Lung (tissue), 12 donors: ENCODE measurements around the gene CCNY. TPM values are rescaled to one million over a fixed set of nuclear protein-coding genes. Genes with fewer than 3 reads are reported as not detected.

Experiments
- ATAC-seq: fragments of 200-7000 bp; cut with Tn5 transposase; one replicate; pipeline ENCODE4 v1.9.1; 2020; ENCODE audit warnings: moderate number of reproducible peaks; ENCODE audit not compliant: insufficient read depth, low FRiP score
- DNase-seq, 3 donors: peaks; one replicate each; pipeline ENCODE4 v3.0.0-alpha.2; 2013 to 2017
- H3K27ac ChIP-seq, 2 donors: one replicate each; pipeline ENCODE4 v1.5.1; 2013; ENCODE audit warnings: mild to moderate bottlenecking in 2 of 2, moderate library complexity in 2 of 2, control low read depth in 1 of 2, inconsistent platforms in 1 of 2, low read depth in 1 of 2, low read length in 1 of 2
- H3K27me3 ChIP-seq, 3 donors: one replicate each; pipeline ENCODE4 v1.5.1; 2013; ENCODE audit warnings: low read length in 2 of 3; ENCODE audit not compliant: control insufficient read depth in 3 of 3, insufficient read depth in 3 of 3
- H3K36me3 ChIP-seq, 4 donors: one replicate each; pipeline ENCODE4 v1.5.1; 2013; ENCODE audit warnings: low read length in 4 of 4, mild to moderate bottlenecking in 1 of 4, moderate library complexity in 1 of 4; ENCODE audit not compliant: control insufficient read depth in 4 of 4, insufficient read depth in 4 of 4
- H3K4me1 ChIP-seq, 5 donors: one replicate each; pipeline ENCODE4 v1.5.1; 2013; ENCODE audit warnings: low read length in 5 of 5, mild to moderate bottlenecking in 2 of 5, moderate library complexity in 1 of 5; ENCODE audit not compliant: control insufficient read depth in 5 of 5, insufficient read depth in 5 of 5
- H3K4me3 ChIP-seq: one replicate; pipeline ENCODE4 v1.5.1; 2013; ENCODE audit warnings: mild to moderate bottlenecking, control low read depth, moderate library complexity
- H3K9ac ChIP-seq, 2 donors: one replicate each; pipeline ENCODE4 v1.5.1; 2013; ENCODE audit warnings: low read length in 2 of 2, control low read depth in 1 of 2; ENCODE audit not compliant: insufficient read depth in 1 of 2
- H3K9me3 ChIP-seq, 4 donors: one replicate each; pipeline ENCODE4 v1.5.1; 2013; ENCODE audit warnings: low read length in 3 of 4, mild to moderate bottlenecking in 1 of 4, moderate library complexity in 1 of 4; ENCODE audit not compliant: control insufficient read depth in 4 of 4, insufficient read depth in 3 of 4
- CTCF ChIP-seq: IDR thresholded peaks from 2 replicates; pipeline ENCODE4 v1.5.1; 2012; ENCODE audit warnings: mild to moderate bottlenecking; ENCODE audit errors: control extremely low read depth, extremely low read depth
- WGBS, 2 donors: extraction: QIAGEN DNeasy Blood & Tissue Kit; methylation state at CpG; one replicate each; pipeline ENCODE4 v1.1.7; 2013; 5-methylcytosine and 5-hydroxymethylcytosine counted together
- polyA plus RNA-seq, 2 donors: library from polyadenylated mRNA; stranded (reverse); fragments of 200-250 nt; gene quantifications; one replicate each; pipeline ENCODE4 v1.2.1, GENCODE V29; 2013
- total RNA-seq, 2 donors: library from RNA; depleted of rRNA in 1 of 2; stranded (reverse); fragments of >200 nt in 1 of 2; gene quantifications; one replicate each; pipeline ENCODE4 v1.2.1, GENCODE V29; 2014 to 2021
- donor health status: control.
- donor health status: control.
- donor health status: Bipolar disorder and iron deficiency.
- donor health status: healthy.
- donor health status: DM: yes; HTN: yes; CAD: no.

The CCNY gene
- total and polyA plus RNA-seq, 4 donors: 26.6 to 63.0 (median 38.8) TPM

GRCh38 chr10:35447693-35448407 is 111.5 kb downstream of the CCNY start:
- peak overlapping the region; percentile 62 to 70 for H3K27ac ChIP-seq
- H3K36me3 ChIP-seq: peaks cover 0 to 3% (median 0%) of the 10 kb centered on the region in 4 donors
- H3K9ac ChIP-seq: peak overlapping the region in 1 of 2 donors; percentile 38
- H3K9me3 ChIP-seq: peaks cover 0 to 11% (median 7%) of the 10 kb centered on the region in 4 donors
- TF ChIP-seq CTCF: no peak
- H3K4me1 ChIP-seq: peaks cover 6 to 40% (median 38%) of the 10 kb centered on the region in 5 donors
- ATAC-seq (peak; percentile 14), DNase-seq (peak in 2 of 3 donors; percentile 22 to 30)
- no peak overlapping the region for H3K4me3 ChIP-seq
- no peaks in the 10 kb centered on the region for H3K27me3 ChIP-seq
- WGBS, 2 donors: 21 to 22% methylated on average over 14 of the region's 14 CpGs

- no peak overlapping the region for H3K9ac ChIP-seq
- WGBS, 2 donors: 46 to 60% methylated on average over 11 of the region's 11 CpGs
Measured at GRCh38 chr10:35448687-35449662, 112.7 kb downstream of the CCNY start.

GRCh38 chr10:35449944-35450343 is 113.6 kb downstream of the CCNY start:
- Histone ChIP-seq H3K27me3 (no peaks in the 10 kb centered on the region), H3K4me3 (no peak overlapping the region), H3K36me3 (peaks cover 0 to 3% (median 0%) of the 10 kb centered on the region in 4 donors), H3K9me3 (peaks cover 0 to 3% (median 0%) of the 10 kb centered on the region in 4 donors), H3K9ac (no peak overlapping the region), H3K27ac (peak overlapping the region; percentile 1 to 66), H3K4me1 (peaks cover 6 to 50% (median 44%) of the 10 kb centered on the region in 5 donors)
- 73 to 79% methylated on average over 5 of the region's 5 CpGs for WGBS, 2 donors
- DNase-seq: no peak
- TF ChIP-seq CTCF: no peak
- ATAC-seq: no peak

More at GRCh38 chr10:35448687-35449662, 112.7 kb downstream of the CCNY start:
- H3K9me3 ChIP-seq: peaks cover 0 to 8% (median 4%) of the 10 kb centered on the region in 4 donors
- H3K4me3 ChIP-seq: no peak overlapping the region
- peaks cover 0 to 3% (median 0%) of the 10 kb centered on the region in 4 donors for H3K36me3 ChIP-seq
- no peak for TF ChIP-seq CTCF
- H3K27ac ChIP-seq: peak overlapping the region; percentile 29 to 70
- H3K4me1 ChIP-seq: peaks cover 6 to 40% (median 39%) of the 10 kb centered on the region in 5 donors
- H3K27me3 ChIP-seq: no peaks in the 10 kb centered on the region
- ATAC-seq: no peak
- peak; percentile 66 to 87 (median 75) for DNase-seq
